ENCODE results near the gene GRIK4.

- no peak for TF ChIP-seq CTCF (IDR thresholded peaks at IDR 0.05; ENCODE audit: low read length)
- TF ChIP-seq EZH2 (IDR thresholded peaks at IDR 0.05; ENCODE audit: borderline replicate concordance, low read length) = no peak
These were observed 482.7 kb downstream of the GRIK4 start for GRCh38 chr11:120994091-120994859.

All from OCI-LY1 (cell line).